Measurements from ENCODE around the gene CYTH4. TPM values are rescaled to one million over a fixed set of nuclear protein-coding genes. Genes with fewer than 3 reads are reported as not detected.

The CYTH4 gene
- total and polyA plus RNA-seq, 9 donors, result 2.4 to 14.5 (median 6.2) TPM

DNA sequence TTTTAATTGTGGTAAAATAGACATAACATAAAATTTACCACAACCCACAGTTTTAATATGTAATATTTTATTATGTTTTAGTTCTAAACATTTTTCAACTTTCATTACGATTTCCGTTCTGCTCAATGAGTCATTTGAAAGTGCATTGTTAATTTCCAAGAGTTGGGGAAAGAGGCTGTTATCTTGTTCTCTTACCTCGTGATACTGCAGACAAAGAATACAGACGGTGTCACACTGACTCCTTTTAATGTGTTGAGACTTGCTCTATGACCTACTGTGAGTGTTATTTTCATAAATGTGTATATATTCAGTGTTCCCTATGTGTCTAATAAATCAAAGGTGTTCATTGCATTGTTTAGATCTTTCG is 27.5 kb upstream of the CYTH4 start:
- TF ChIP-seq POLR2A (IDR thresholded peaks at IDR 0.05) (no peak), EP300 (IDR thresholded peaks at IDR 0.05) (no peak)
- TF ChIP-seq, protein P1, sequence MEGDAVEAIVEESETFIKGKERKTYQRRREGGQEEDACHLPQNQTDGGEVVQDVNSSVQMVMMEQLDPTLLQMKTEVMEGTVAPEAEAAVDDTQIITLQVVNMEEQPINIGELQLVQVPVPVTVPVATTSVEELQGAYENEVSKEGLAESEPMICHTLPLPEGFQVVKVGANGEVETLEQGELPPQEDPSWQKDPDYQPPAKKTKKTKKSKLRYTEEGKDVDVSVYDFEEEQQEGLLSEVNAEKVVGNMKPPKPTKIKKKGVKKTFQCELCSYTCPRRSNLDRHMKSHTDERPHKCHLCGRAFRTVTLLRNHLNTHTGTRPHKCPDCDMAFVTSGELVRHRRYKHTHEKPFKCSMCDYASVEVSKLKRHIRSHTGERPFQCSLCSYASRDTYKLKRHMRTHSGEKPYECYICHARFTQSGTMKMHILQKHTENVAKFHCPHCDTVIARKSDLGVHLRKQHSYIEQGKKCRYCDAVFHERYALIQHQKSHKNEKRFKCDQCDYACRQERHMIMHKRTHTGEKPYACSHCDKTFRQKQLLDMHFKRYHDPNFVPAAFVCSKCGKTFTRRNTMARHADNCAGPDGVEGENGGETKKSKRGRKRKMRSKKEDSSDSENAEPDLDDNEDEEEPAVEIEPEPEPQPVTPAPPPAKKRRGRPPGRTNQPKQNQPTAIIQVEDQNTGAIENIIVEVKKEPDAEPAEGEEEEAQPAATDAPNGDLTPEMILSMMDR (IDR thresholded peaks at IDR 0.05), result no peak
- Histone ChIP-seq H3K4me3 (no peak overlapping the region), H3K27me3 (no peaks in the 10 kb centered on the region), H3K36me3 (no peaks in the 10 kb centered on the region), H3K4me1 (ENCODE audit: insufficient read depth) (no peaks in the 10 kb centered on the region), H3K9me3 (no peaks in the 10 kb centered on the region), H3K27ac (no peak overlapping the region)
- DNase-seq, result no peak
- intact Hi-C loops (cut with DNase I), result loop anchor here in 1 of 4 donors (10.0 kb wide), 1 partner anchor 90 kb away; no protein-coding TSS in a partner anchor
- WGBS, 3 donors, result 43 to 47% (median 46%) methylated on average over 5 of the region's 5 CpGs

- Histone ChIP-seq H3K4me3 (no peak overlapping the region), H3K27me3 (no peaks in the 10 kb centered on the region)
- intact Hi-C loops (cut with DNase I), result loop anchor here in 1 of 4 donors (10.0 kb wide), 1 partner anchor 91 kb away; no protein-coding TSS in a partner anchor
Observed at GRCh38 chr22:37255558-37256006, 26.7 kb upstream of the CYTH4 start.

DNA sequence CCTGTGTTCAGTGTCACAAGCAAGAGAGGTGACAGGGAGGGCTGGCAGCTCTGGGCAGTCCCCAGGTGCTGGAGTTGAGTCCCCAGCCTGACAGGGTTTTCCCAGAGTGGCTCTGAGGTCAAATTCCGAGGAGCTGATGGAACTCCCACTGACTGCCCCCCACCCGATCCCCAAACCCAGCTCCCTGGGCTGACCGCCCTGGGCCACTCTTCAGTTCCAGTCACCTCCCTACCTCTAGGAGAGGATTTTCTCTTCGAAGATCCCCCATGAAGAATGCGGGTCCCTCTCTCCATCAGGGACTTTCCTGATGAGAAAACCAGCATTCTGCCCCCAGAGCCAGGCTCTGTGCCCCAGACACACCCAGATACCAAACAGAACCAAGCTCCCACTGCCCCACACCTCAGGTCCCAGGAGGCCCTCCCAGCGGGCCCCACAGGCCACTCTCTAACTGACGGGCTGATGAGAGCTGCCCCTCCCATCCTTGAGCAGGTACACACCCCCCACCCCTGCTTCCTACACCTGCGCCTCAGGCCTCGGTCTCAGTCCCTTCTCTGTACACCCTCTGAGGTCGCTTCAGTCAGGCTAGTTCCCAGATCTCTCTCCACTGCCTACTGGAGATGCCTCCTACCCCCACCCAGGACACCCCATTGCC is 26.1 kb upstream of the CYTH4 start:
- Histone ChIP-seq H3K36me3 (no peaks in the 10 kb centered on the region), H3K27me3 (no peaks in the 10 kb centered on the region), H3K4me3 (no peak overlapping the region), H3K27ac (no peak overlapping the region), H3K9me3 (no peaks in the 10 kb centered on the region), H3K4me1 (ENCODE audit: insufficient read depth) (no peaks in the 10 kb centered on the region)
- intact Hi-C loops (cut with DNase I), result loop anchor here in 1 of 4 donors (10.0 kb wide), 1 partner anchor 91 kb away; no protein-coding TSS in a partner anchor
- TF ChIP-seq, protein P1 (IDR thresholded peaks at IDR 0.05), result no peak
- TF ChIP-seq POLR2A (IDR thresholded peaks at IDR 0.05) (no peak), EP300 (IDR thresholded peaks at IDR 0.05) (no peak)
- WGBS, 3 donors, result 67 to 74% (median 69%) methylated on average over 10 of the region's 10 CpGs
- DNase-seq, result no peak

More at GRCh38 chr22:37255558-37256006, 26.7 kb upstream of the CYTH4 start:
- no peak for DNase-seq
- no peaks in the 10 kb centered on the region for H3K4me1 ChIP-seq (ENCODE audit: insufficient read depth)
- TF ChIP-seq, protein P1 (IDR thresholded peaks at IDR 0.05), result no peak
- TF ChIP-seq POLR2A (IDR thresholded peaks at IDR 0.05) (no peak), EP300 (IDR thresholded peaks at IDR 0.05) (no peak)
- no peaks in the 10 kb centered on the region for H3K9me3 ChIP-seq
- H3K27ac ChIP-seq, result no peak overlapping the region
- H3K36me3 ChIP-seq, result no peaks in the 10 kb centered on the region

GRCh38 chr22:37258005-37258752 is 24.1 kb upstream of the CYTH4 start:
- Histone ChIP-seq H3K4me1 (ENCODE audit: insufficient read depth) (no peaks in the 10 kb centered on the region), H3K9me3 (no peaks in the 10 kb centered on the region), H3K27me3 (no peaks in the 10 kb centered on the region), H3K4me3 (no peak overlapping the region), H3K36me3 (no peaks in the 10 kb centered on the region), H3K27ac (no peak overlapping the region)
- intact Hi-C loops (cut with DNase I), result loop anchor here in 1 of 4 donors (10.0 kb wide), 1 partner anchor 93 kb away; no protein-coding TSS in a partner anchor
- 79 to 81% (median 79%) methylated on average over 9 of the region's 9 CpGs for WGBS, 3 donors
- TF ChIP-seq EP300 (IDR thresholded peaks at IDR 0.05), result no peak
- TF ChIP-seq POLR2A (IDR thresholded peaks at IDR 0.05), result no peak
- TF ChIP-seq, protein P1 (IDR thresholded peaks at IDR 0.05), result no peak
- DNase-seq, result no peak

All from ovary (tissue), 9 donors.